Activated CD8-positive, alpha-beta T cell treated with anti-CD3 and anti-CD28 coated beads, Interleukin-2, amount 10 ng/mL, durations not matched to agents 7 days and 5 days (primary cell): ENCODE measurements around the gene PICK1. TPM values are rescaled to one million over a fixed set of nuclear protein-coding genes. Genes with fewer than 3 reads are reported as not detected.

ENCODE experiments used
- ATAC-seq: fragments of 150-1000 bp; cut with Tn5 transposase; one replicate; pipeline ENCODE4 v1.10.0; 2021; ENCODE audit warnings: moderate library complexity
- CTCF ChIA-PET: fragments of 350-600 bp; sonication (Branson Sonifier 250); formaldehyde crosslinking; loops from one replicate; lab custom pipeline; 2021; ENCODE audit warnings: antibody characterized with exemption; lab: Charles Lee
- POLR2A ChIA-PET: fragments of 350-600 bp; sonication (Branson Sonifier 250); formaldehyde crosslinking; loops from one replicate; lab custom pipeline; 2021; ENCODE audit warnings: antibody characterized with exemption; lab: Charles Lee
- DNase-seq: peaks from one replicate; pipeline ENCODE4 v3.0.0-alpha.2; 2020
- H3K27ac Mint-ChIP-seq: one replicate; pipeline ENCODE4 v1.8.0; 2021; ENCODE audit warnings: mild to moderate bottlenecking, mixed read lengths
- H3K27me3 Mint-ChIP-seq: one replicate; pipeline ENCODE4 v1.8.0; 2021; ENCODE audit warnings: low read depth, mixed read lengths
- H3K36me3 Mint-ChIP-seq: one replicate; pipeline ENCODE4 v1.8.0; 2021; ENCODE audit warnings: low read depth, mixed read lengths
- H3K4me1 Mint-ChIP-seq: one replicate; pipeline ENCODE4 v1.8.0; 2021; ENCODE audit warnings: low read depth, mixed read lengths
- H3K4me3 Mint-ChIP-seq: one replicate; pipeline ENCODE4 v1.8.0; 2021; ENCODE audit warnings: mild to moderate bottlenecking, mixed read lengths
- H3K9me3 Mint-ChIP-seq: one replicate; pipeline ENCODE4 v1.8.0; 2022; ENCODE audit warnings: mixed read lengths; ENCODE audit not compliant: insufficient read depth
- total RNA-seq, 2 experiments: library from RNA; stranded (reverse); gene quantifications; one replicate each; pipeline ENCODE4 v1.2.3, GENCODE V29; 2021

Gene PICK1
- total RNA-seq, 2 experiments from 2014 or later, result 12.7 to 14.0 TPM

GRCh38 chr22:38081941-38082828, 25.0 kb downstream of the PICK1 start:
- DNase-seq, result no peak
- Mint-ChIP-seq H3K27ac (no peak overlapping the region), H3K36me3 (no peaks in the 10 kb centered on the region), H3K27me3 (peaks cover 18% of the 10 kb centered on the region), H3K4me3 (no peak overlapping the region), H3K4me1 (no peaks in the 10 kb centered on the region), H3K9me3 (no peaks in the 10 kb centered on the region)
- ATAC-seq, result no peak
- CTCF ChIA-PET, result no interaction called here
- POLR2A ChIA-PET, result no interaction called here

- Mint-ChIP-seq H3K27ac (no peak overlapping the region), H3K9me3 (no peaks in the 10 kb centered on the region), H3K4me1 (no peaks in the 10 kb centered on the region), H3K36me3 (no peaks in the 10 kb centered on the region), H3K27me3 (peaks cover 20% of the 10 kb centered on the region), H3K4me3 (no peak overlapping the region)
- ATAC-seq (no peak), DNase-seq (no peak)
- ChIA-PET POLR2A (no interaction called here), CTCF (interaction anchor here (1.1 kb wide), 1 partner anchor 31 kb away, joined by 5 read pairs; no protein-coding TSS in a partner anchor)
These were observed 25.9 kb downstream of the PICK1 start for GRCh38 chr22:38082986-38083710.

GRCh38 chr22:38083931-38084631, 26.9 kb downstream of the PICK1 start, which contains the start of gene SLC16A8:
SLC16A8 (minus strand) TSS chr22:38084184; CDS start chr22:38082873, 1,311 bp downstream.
- CTCF ChIA-PET, result interaction anchor here (1.1 kb wide), 1 partner anchor 32 kb away, joined by 5 read pairs; no protein-coding TSS in a partner anchor
- no peak within 1 kb of the TSS for H3K4me3 Mint-ChIP-seq
- no peaks in the 10 kb centered on the region for H3K9me3 Mint-ChIP-seq
- no peaks in the 10 kb centered on the region for H3K4me1 Mint-ChIP-seq
- peaks cover 20% of the 10 kb centered on the region for H3K27me3 Mint-ChIP-seq
- no peaks in the 10 kb centered on the region for H3K36me3 Mint-ChIP-seq
- H3K27ac Mint-ChIP-seq, result no peak within 1 kb of the TSS
- POLR2A ChIA-PET, result no interaction called here
- DNase-seq (no peak), ATAC-seq (no peak)

GRCh38 chr22:38085056-38085455, 27.9 kb downstream of the PICK1 start:
- ATAC-seq, result no peak
- DNase-seq, result no peak
- H3K27ac Mint-ChIP-seq, result no peak overlapping the region
- H3K36me3 Mint-ChIP-seq, result no peaks in the 10 kb centered on the region
- no peak overlapping the region for H3K4me3 Mint-ChIP-seq
- POLR2A ChIA-PET, result no interaction called here
- H3K4me1 Mint-ChIP-seq, result no peaks in the 10 kb centered on the region
- H3K27me3 Mint-ChIP-seq, result peaks cover 17% of the 10 kb centered on the region
- CTCF ChIA-PET, result no interaction called here
- H3K9me3 Mint-ChIP-seq, result no peaks in the 10 kb centered on the region

- CTCF ChIA-PET, result no interaction called here
- POLR2A ChIA-PET, result no interaction called here
- no peak overlapping the region for H3K27ac Mint-ChIP-seq
- ATAC-seq, result no peak
- no peaks in the 10 kb centered on the region for H3K36me3 Mint-ChIP-seq
- DNase-seq, result no peak
- no peaks in the 10 kb centered on the region for H3K9me3 Mint-ChIP-seq
- H3K27me3 Mint-ChIP-seq, result peaks cover 17% of the 10 kb centered on the region
- H3K4me3 Mint-ChIP-seq, result no peak overlapping the region
- no peaks in the 10 kb centered on the region for H3K4me1 Mint-ChIP-seq
These were observed 28.3 kb downstream of the PICK1 start for GRCh38 chr22:38085501-38085900.

GRCh38 chr22:38086001-38086845, 29.0 kb downstream of the PICK1 start:
- no peaks in the 10 kb centered on the region for H3K9me3 Mint-ChIP-seq
- no peaks in the 10 kb centered on the region for H3K36me3 Mint-ChIP-seq
- no peak overlapping the region for H3K4me3 Mint-ChIP-seq
- H3K27ac Mint-ChIP-seq, result no peak overlapping the region
- no peak for ATAC-seq
- no peaks in the 10 kb centered on the region for H3K4me1 Mint-ChIP-seq
- CTCF ChIA-PET, result interaction anchor here (0.6 kb wide), 1 partner anchor 16 kb away, joined by 3 read pairs; no protein-coding TSS in a partner anchor
- POLR2A ChIA-PET, result no interaction called here
- H3K27me3 Mint-ChIP-seq, result peaks cover 12% of the 10 kb centered on the region
- no peak for DNase-seq

- Mint-ChIP-seq H3K9me3 (no peaks in the 10 kb centered on the region), H3K27me3 (peaks cover 8% of the 10 kb centered on the region), H3K27ac (no peak overlapping the region), H3K4me3 (no peak overlapping the region), H3K4me1 (no peaks in the 10 kb centered on the region), H3K36me3 (no peaks in the 10 kb centered on the region)
- no peak for ATAC-seq
- no peak for DNase-seq
- CTCF ChIA-PET, result interaction anchor here (0.6 kb wide), 1 partner anchor 15 kb away, joined by 3 read pairs; no protein-coding TSS in a partner anchor
- POLR2A ChIA-PET, result no interaction called here
These were observed 29.7 kb downstream of the PICK1 start for GRCh38 chr22:38086942-38087341.

GRCh38 chr22:38087855-38088254, 30.7 kb downstream of the PICK1 start:
- no peaks in the 10 kb centered on the region for H3K36me3 Mint-ChIP-seq
- H3K4me3 Mint-ChIP-seq, result no peak overlapping the region
- no peak for DNase-seq
- CTCF ChIA-PET, result no interaction called here
- peaks cover 7% of the 10 kb centered on the region for H3K27me3 Mint-ChIP-seq
- no peak for ATAC-seq
- H3K27ac Mint-ChIP-seq, result no peak overlapping the region
- POLR2A ChIA-PET, result no interaction called here
- H3K4me1 Mint-ChIP-seq, result no peaks in the 10 kb centered on the region
- no peaks in the 10 kb centered on the region for H3K9me3 Mint-ChIP-seq

GRCh38 chr22:38088629-38089473, 31.6 kb downstream of the PICK1 start:
- Mint-ChIP-seq H3K9me3 (no peaks in the 10 kb centered on the region), H3K36me3 (no peaks in the 10 kb centered on the region), H3K4me1 (no peaks in the 10 kb centered on the region), H3K4me3 (no peak overlapping the region), H3K27ac (no peak overlapping the region), H3K27me3 (peaks cover 7% of the 10 kb centered on the region)
- ATAC-seq (no peak), DNase-seq (no peak)
- ChIA-PET CTCF (interaction anchor here (1.5 kb wide), 1 partner anchor 37 kb away, joined by 4 read pairs; no protein-coding TSS in a partner anchor), POLR2A (no interaction called here)

- Mint-ChIP-seq H3K4me3 (no peak overlapping the region), H3K9me3 (no peaks in the 10 kb centered on the region), H3K36me3 (no peaks in the 10 kb centered on the region), H3K27me3 (peaks cover 7% of the 10 kb centered on the region), H3K27ac (no peak overlapping the region), H3K4me1 (no peaks in the 10 kb centered on the region)
- DNase-seq (no peak), ATAC-seq (no peak)
- ChIA-PET POLR2A (no interaction called here), CTCF (interaction anchor here (1.5 kb wide), 1 partner anchor 37 kb away, joined by 4 read pairs; no protein-coding TSS in a partner anchor)
These were observed 32.3 kb downstream of the PICK1 start for GRCh38 chr22:38089474-38089851.
